CD4-positive, alpha-beta T cell (primary cell): ENCODE results near the gene KCNH1. TPM values are rescaled to one million over a fixed set of nuclear protein-coding genes. Genes with fewer than 3 reads are reported as not detected.

ENCODE experiments used
- ATAC-seq: fragments of 200-7000 bp; cut with Tn5 transposase; one replicate; pipeline ENCODE4 v1.10.0; 2022; ENCODE audit warnings: mild to moderate bottlenecking; ENCODE audit not compliant: poor library complexity
- CTCF ChIA-PET: fragments of 350-600 bp; sonication (Branson Sonifier 250); formaldehyde crosslinking; loops from one replicate; lab custom pipeline; 2021; ENCODE audit warnings: antibody characterized with exemption, inconsistent platforms; lab: Charles Lee
- POLR2A ChIA-PET: fragments of 350-600 bp; sonication (Branson Sonifier 250); formaldehyde crosslinking; loops from one replicate; lab custom pipeline; 2021; ENCODE audit warnings: antibody characterized with exemption, inconsistent platforms; lab: Charles Lee
- DNase-seq, 14 experiments: peaks; one replicate each; pipeline ENCODE4 v3.0.0-alpha.2; 2013 to 2020; ENCODE audit warnings: mixed read lengths in 2 of 14
- H3K27ac ChIP-seq, 2 donors: one replicate each; pipeline versions ENCODE4 v1.5.1 to v1.7.0; 2013; ENCODE audit warnings: low read length in 2 of 2, low read depth in 1 of 2, mild to moderate bottlenecking in 1 of 2
- H3K27me3 ChIP-seq, 2 experiments: 1 replicate in 1 of 2; 2 replicates in 1 of 2; pipeline versions ENCODE4 v1.6.1 to v1.7.0; 2013; ENCODE audit warnings: low read length in 2 of 2, control low read depth in 1 of 2, mild to moderate bottlenecking in 1 of 2, moderate library complexity in 1 of 2; ENCODE audit not compliant: insufficient read depth in 2 of 2, control insufficient read depth in 1 of 2
- H3K36me3 ChIP-seq: one replicate; pipeline ENCODE4 v1.6.1; 2013; ENCODE audit warnings: low read length, control low read depth; ENCODE audit not compliant: insufficient read depth
- H3K4me1 ChIP-seq: one replicate; pipeline ENCODE4 v1.6.1; 2013; ENCODE audit warnings: low read length, control low read depth; ENCODE audit not compliant: insufficient read depth
- H3K4me3 ChIP-seq: one replicate; pipeline ENCODE4 v1.5.1; 2013; ENCODE audit warnings: mild to moderate bottlenecking, low read length, moderate library complexity
- H3K9me3 ChIP-seq, 2 experiments: 1 replicate in 1 of 2; 2 replicates in 1 of 2; pipeline versions ENCODE4 v1.6.1 to v1.7.0; 2013; ENCODE audit warnings: low read length in 2 of 2, mild to moderate bottlenecking in 2 of 2, control low read depth in 1 of 2, moderate library complexity in 1 of 2; ENCODE audit not compliant: control insufficient read depth in 1 of 2, insufficient read depth in 1 of 2
- H3K27ac Mint-ChIP-seq: one replicate; pipeline ENCODE4 v1.8.0; 2020; ENCODE audit warnings: mixed read lengths
- H3K27me3 Mint-ChIP-seq: one replicate; pipeline ENCODE4 v1.8.0; 2021; ENCODE audit warnings: mixed read lengths
- H3K36me3 Mint-ChIP-seq: one replicate; pipeline ENCODE4 v1.8.0; 2021; ENCODE audit warnings: low read depth, mixed read lengths
- H3K4me1 Mint-ChIP-seq: one replicate; pipeline ENCODE4 v1.8.0; 2021; ENCODE audit warnings: low read depth, mixed read lengths
- H3K4me3 Mint-ChIP-seq: one replicate; pipeline ENCODE4 v1.8.0; 2020; ENCODE audit warnings: mild to moderate bottlenecking, mixed read lengths
- H3K9me3 Mint-ChIP-seq: one replicate; pipeline ENCODE4 v1.8.0; 2020; ENCODE audit warnings: mixed read lengths
- intact Hi-C, 2 experiments: fragments of 100-400 bp; cut with DNase I in 1 of 2; cut with micrococcal nuclease in 1 of 2; formaldehyde crosslinking; loops; one replicate each; pipeline versions ENCODE4 v1.15.1 to v1.9.0; 2023 to 2025; cut with DNase I, micrococcal nuclease
- total RNA-seq, 174 experiments: library from RNA in 2 of 174; stranded (reverse) in 2 of 174; gene quantifications; one replicate each; pipeline ENCODE4 v1.2.3 and lab custom pipeline; 2021 to 2026
- TF ChIP-seq, protein P1 (sequence below): fragments of 200-600 bp; IDR thresholded peaks from one replicate; pipeline ENCODE4 v1.8.0; 2022; ENCODE audit warnings: antibody characterized with exemption, mild to moderate bottlenecking

KCNH1 gene
- total RNA-seq, 2 experiments from 2014 or later = not detected

DNA sequence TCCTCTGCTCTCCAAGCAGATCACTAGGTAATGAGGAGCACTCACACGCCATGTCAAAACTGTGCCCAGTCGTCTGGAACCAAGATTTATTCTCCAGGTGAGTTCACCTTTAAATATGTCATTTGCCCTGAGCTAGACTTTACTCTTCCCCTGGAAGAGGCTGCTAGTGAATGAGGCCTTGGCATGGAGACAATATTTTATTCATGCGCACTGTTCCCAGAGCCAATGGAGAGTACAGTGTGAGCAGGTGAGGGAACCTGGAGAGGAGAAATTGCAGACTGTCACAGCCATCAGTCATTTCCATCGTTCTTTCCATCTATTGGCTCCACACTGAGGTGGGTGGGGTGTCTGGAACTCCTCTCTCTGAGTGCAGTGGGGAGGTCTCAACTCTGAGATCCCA is 333.6 kb downstream of the KCNH1 start:
- no peaks in the 10 kb centered on the region for H3K9me3 Mint-ChIP-seq
- peaks cover 19% of the 10 kb centered on the region for H3K27me3 Mint-ChIP-seq
- Histone ChIP-seq H3K36me3 (no peaks in the 10 kb centered on the region), H3K27me3 (peaks cover 0 to 4% of the 10 kb centered on the region in 2 experiments), H3K4me1 (no peaks in the 10 kb centered on the region), H3K27ac (no peak overlapping the region), H3K4me3 (no peak overlapping the region), H3K9me3 (peaks cover 0 to 4% of the 10 kb centered on the region in 2 experiments)
- no peaks in the 10 kb centered on the region for H3K36me3 Mint-ChIP-seq
- CTCF ChIA-PET = no interaction called here
- POLR2A ChIA-PET = no interaction called here
- DNase-seq = no peak
- no peak for ATAC-seq
- intact Hi-C loops = no loop called here
- H3K4me1 Mint-ChIP-seq = no peaks in the 10 kb centered on the region
- H3K4me3 Mint-ChIP-seq = no peak overlapping the region
- TF ChIP-seq, protein P1, sequence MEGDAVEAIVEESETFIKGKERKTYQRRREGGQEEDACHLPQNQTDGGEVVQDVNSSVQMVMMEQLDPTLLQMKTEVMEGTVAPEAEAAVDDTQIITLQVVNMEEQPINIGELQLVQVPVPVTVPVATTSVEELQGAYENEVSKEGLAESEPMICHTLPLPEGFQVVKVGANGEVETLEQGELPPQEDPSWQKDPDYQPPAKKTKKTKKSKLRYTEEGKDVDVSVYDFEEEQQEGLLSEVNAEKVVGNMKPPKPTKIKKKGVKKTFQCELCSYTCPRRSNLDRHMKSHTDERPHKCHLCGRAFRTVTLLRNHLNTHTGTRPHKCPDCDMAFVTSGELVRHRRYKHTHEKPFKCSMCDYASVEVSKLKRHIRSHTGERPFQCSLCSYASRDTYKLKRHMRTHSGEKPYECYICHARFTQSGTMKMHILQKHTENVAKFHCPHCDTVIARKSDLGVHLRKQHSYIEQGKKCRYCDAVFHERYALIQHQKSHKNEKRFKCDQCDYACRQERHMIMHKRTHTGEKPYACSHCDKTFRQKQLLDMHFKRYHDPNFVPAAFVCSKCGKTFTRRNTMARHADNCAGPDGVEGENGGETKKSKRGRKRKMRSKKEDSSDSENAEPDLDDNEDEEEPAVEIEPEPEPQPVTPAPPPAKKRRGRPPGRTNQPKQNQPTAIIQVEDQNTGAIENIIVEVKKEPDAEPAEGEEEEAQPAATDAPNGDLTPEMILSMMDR = no peak
- no peak overlapping the region for H3K27ac Mint-ChIP-seq

DNA sequence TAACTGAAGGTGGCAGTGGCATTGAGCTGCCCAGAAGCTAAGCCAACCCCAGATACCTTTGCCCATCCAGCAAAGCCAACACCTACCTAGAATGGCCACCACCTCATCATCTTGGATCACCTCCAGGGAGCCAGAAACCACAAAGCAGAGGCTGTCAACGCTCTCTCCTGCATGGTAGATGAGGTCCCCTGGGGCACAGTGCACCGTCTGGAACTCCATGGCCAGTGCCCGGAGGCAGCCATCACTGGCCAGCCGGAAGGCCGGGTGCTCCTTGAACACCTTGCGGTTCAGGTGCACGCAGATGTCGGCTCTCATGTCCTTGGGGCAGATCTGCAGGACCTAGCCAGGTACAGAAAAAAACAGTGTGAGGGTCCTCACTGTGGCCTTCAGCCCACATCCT is 336.5 kb downstream of the KCNH1 start:
- CTCF ChIA-PET = no interaction called here
- Mint-ChIP-seq H3K36me3 (no peaks in the 10 kb centered on the region), H3K4me3 (no peak overlapping the region), H3K4me1 (no peaks in the 10 kb centered on the region), H3K27me3 (peaks cover 11% of the 10 kb centered on the region), H3K27ac (no peak overlapping the region), H3K9me3 (no peaks in the 10 kb centered on the region)
- POLR2A ChIA-PET = no interaction called here
- Histone ChIP-seq H3K4me3 (no peak overlapping the region), H3K27me3 (peaks cover 0 to 4% of the 10 kb centered on the region in 2 experiments), H3K4me1 (no peaks in the 10 kb centered on the region), H3K27ac (no peak overlapping the region), H3K9me3 (peaks cover 0 to 4% of the 10 kb centered on the region in 2 experiments), H3K36me3 (no peaks in the 10 kb centered on the region)
- DNase-seq (no peak), ATAC-seq (no peak)
- intact Hi-C loops = no loop called here
- TF ChIP-seq, protein P1 = no peak

DNA sequence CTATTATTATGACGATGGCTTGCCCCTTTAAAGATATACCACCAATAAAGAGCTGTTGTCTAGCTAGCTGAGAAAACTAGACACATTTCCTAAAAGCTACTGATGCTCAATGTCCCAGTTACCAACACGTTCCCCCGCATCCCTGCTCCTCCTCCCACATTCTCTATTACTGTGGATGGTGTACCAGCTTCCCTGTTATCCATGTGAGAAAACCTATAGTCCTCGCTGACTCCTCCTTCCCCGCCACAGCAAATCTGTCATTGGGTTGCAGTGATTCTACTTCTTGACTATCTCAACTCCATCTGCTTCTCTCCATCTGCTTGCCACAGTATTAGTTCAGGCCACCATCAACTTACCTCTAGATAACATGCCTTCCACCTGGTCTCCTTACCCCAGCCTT is 337.5 kb downstream of the KCNH1 start:
- TF ChIP-seq, protein P1 = no peak
- Histone ChIP-seq H3K4me3 (no peak overlapping the region), H3K36me3 (no peaks in the 10 kb centered on the region), H3K4me1 (no peaks in the 10 kb centered on the region), H3K9me3 (peaks cover 0 to 3% of the 10 kb centered on the region in 2 experiments), H3K27ac (no peak overlapping the region), H3K27me3 (peaks cover 0 to 5% of the 10 kb centered on the region in 2 experiments)
- intact Hi-C loops = no loop called here
- no peak for DNase-seq
- Mint-ChIP-seq H3K4me3 (no peak overlapping the region), H3K27ac (no peak overlapping the region), H3K9me3 (no peaks in the 10 kb centered on the region), H3K27me3 (peaks cover 7% of the 10 kb centered on the region), H3K4me1 (no peaks in the 10 kb centered on the region), H3K36me3 (no peaks in the 10 kb centered on the region)
- ChIA-PET CTCF (no interaction called here), POLR2A (no interaction called here)
- ATAC-seq = no peak
